Fibroblast of lung (primary cell): ENCODE measurements around the gene LRRC8D. TPM values are rescaled to one million over a fixed set of nuclear protein-coding genes. Genes with fewer than 3 reads are reported as not detected.

Source experiments
- DNase-seq, 2 donors: peaks; one replicate each; pipeline versions ENCODE4 v3.0.0 to v3.0.0-alpha.2; 2010; ENCODE audit warnings: low read depth in 2 of 2
- H2AFZ ChIP-seq: 2 replicates; pipeline ENCODE4 v1.5.1; 2012; ENCODE audit warnings: low read length, control low read depth, inconsistent platforms
- H3K27ac ChIP-seq: 2 replicates; pipeline ENCODE4 v1.5.1; 2011; ENCODE audit warnings: low read length, control low read depth; ENCODE audit not compliant: insufficient read depth
- H3K27me3 ChIP-seq: 2 replicates; pipeline ENCODE4 v1.5.1; 2011; ENCODE audit warnings: mild to moderate bottlenecking, low read length; ENCODE audit not compliant: control insufficient read depth, insufficient read depth
- H3K36me3 ChIP-seq: 2 replicates; pipeline ENCODE4 v1.5.1; 2011; ENCODE audit warnings: low read length; ENCODE audit not compliant: control insufficient read depth, insufficient read depth
- H3K4me1 ChIP-seq: 2 replicates; pipeline ENCODE4 v1.5.1; 2011; ENCODE audit warnings: low read length; ENCODE audit not compliant: control insufficient read depth, insufficient read depth; ENCODE audit errors: extremely low read depth
- H3K4me2 ChIP-seq: 2 replicates; pipeline ENCODE4 v1.5.1; 2011; ENCODE audit warnings: low read length, control low read depth; ENCODE audit not compliant: insufficient read depth; ENCODE audit errors: extremely low read depth
- H3K4me3 ChIP-seq, 4 experiments: fragments of 200-600 bp in 1 of 4; sonication (generic) in 1 of 4; replicated peaks in 1 of 4; 2 replicates each; pipeline ENCODE4 v1.5.1; 2011 to 2016; ENCODE audit warnings: low read length in 4 of 4, low read depth in 3 of 4, mild to moderate bottlenecking in 3 of 4, control low read depth in 2 of 4, inconsistent platforms in 1 of 4, mixed read lengths in 1 of 4; ENCODE audit not compliant: insufficient read depth in 1 of 4; ENCODE audit errors: control extremely low read depth in 1 of 4
- H3K79me2 ChIP-seq: 2 replicates; pipeline ENCODE4 v1.5.1; 2012; ENCODE audit warnings: mild to moderate bottlenecking, low read length, inconsistent platforms; ENCODE audit not compliant: control insufficient read depth, insufficient read depth
- H3K9ac ChIP-seq: 2 replicates; pipeline ENCODE4 v1.5.1; 2011; ENCODE audit warnings: mild to moderate bottlenecking, low read length, control low read depth; ENCODE audit not compliant: insufficient read depth
- H3K9me3 ChIP-seq: 2 replicates; pipeline ENCODE4 v1.5.1; 2012; ENCODE audit warnings: low read depth, low read length; ENCODE audit not compliant: control insufficient read depth, insufficient read depth
- H4K20me1 ChIP-seq: 2 replicates; pipeline ENCODE4 v1.5.1; 2011; ENCODE audit warnings: low read length; ENCODE audit not compliant: control insufficient read depth, insufficient read depth; ENCODE audit errors: extremely low read depth
- CTCF ChIP-seq, 2 donors: IDR thresholded peaks in 1 of 2; conservative IDR thresholded peaks in 1 of 2; 1 replicate in 1 of 2; 2 replicates in 1 of 2; pipeline ENCODE4 v1.5.1; 2011 to 2012; ENCODE audit warnings: low read length in 2 of 2, control low read depth in 1 of 2, inconsistent platforms in 1 of 2, low read depth in 1 of 2, mild to moderate bottlenecking in 1 of 2
- EZH2 ChIP-seq: IDR thresholded peaks from 2 replicates; pipeline ENCODE4 v1.5.1; 2012; ENCODE audit warnings: low read length, control low read depth, mild to moderate bottlenecking; ENCODE audit errors: missing control alignments
- polyA plus RNA-seq, 2 donors: library from polyadenylated mRNA; depleted of rRNA in 1 of 2; stranded (reverse) in 1 of 2; unstranded in 1 of 2; fragments of >200 nt; gene quantifications; 2 replicates each; pipeline ENCODE4 v1.2.1, GENCODE V29; 2011 to 2012; ENCODE audit warnings: missing spikeins in 1 of 2
- total RNA-seq: library from RNA; depleted of rRNA; stranded (reverse); fragments of >200 nt; gene quantifications from 2 replicates; pipeline ENCODE4 v1.2.1, GENCODE V29; 2014

Gene LRRC8D
- total and polyA plus RNA-seq, 2 donors (not counting 1 experiment from before 2014, with no cell fraction given) = 41.0 to 58.1 TPM

DNA sequence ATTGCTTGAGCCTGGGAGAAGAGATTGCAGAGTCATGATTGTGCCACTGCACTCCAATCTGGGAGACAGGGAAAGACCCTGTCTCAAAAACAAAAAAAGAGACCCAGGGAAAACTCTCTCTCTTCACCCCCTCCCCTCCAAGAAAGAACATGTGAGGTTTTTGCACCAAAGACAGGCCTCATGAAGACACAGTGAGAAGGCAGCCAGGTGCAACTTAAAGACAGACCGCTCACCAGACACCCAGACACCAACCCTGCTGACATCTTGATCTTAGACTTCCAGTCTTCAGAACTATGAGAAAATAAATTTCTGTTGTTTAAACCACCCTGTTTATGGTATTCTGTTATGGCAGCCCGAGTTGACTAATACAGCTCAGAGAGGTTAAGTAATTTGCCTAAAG is 13.3 kb upstream of the LRRC8D start:
- Histone ChIP-seq H4K20me1 (no peaks in the 10 kb centered on the region), H3K27ac (no peak overlapping the region), H2AFZ (no peak overlapping the region), H3K9ac (no peak overlapping the region), H3K27me3 (no peaks in the 10 kb centered on the region), H3K4me2 (no peak overlapping the region), H3K36me3 (no peaks in the 10 kb centered on the region), H3K9me3 (no peaks in the 10 kb centered on the region), H3K4me3 (no peak overlapping the region), H3K4me1 (no peaks in the 10 kb centered on the region), H3K79me2 (no peaks in the 10 kb centered on the region)
- DNase-seq = no peak
- TF ChIP-seq EZH2 (no peak), CTCF (conservative IDR thresholded peaks at IDR 0.05 in 1 of 2, IDR thresholded peaks at IDR 0.05 in 1 of 2; ENCODE audit: low read depth in 1 of 2, low read length in 2 of 2) (no peak)

DNA sequence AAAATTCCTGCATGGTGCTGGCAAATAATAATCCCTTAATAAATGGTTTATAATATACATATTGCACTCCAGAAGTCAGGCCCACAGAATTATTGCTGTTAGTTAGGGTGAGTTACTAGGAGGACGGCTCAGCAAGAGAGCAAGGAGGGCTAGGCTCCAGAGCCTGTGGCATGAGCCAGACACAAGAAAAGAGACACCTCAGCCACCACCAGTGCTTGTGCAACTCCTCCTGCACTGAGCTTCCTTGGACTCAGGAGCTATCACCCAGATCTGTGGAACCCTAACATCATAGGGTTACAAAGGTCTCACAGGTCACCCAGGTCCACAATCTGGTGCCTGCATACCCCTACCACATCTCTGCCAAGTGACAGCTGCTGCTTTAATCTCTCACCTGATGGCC is 12.8 kb upstream of the LRRC8D start:
- Histone ChIP-seq H4K20me1 (no peaks in the 10 kb centered on the region), H3K36me3 (no peaks in the 10 kb centered on the region), H3K4me2 (no peak overlapping the region), H3K27me3 (no peaks in the 10 kb centered on the region), H3K9me3 (no peaks in the 10 kb centered on the region), H3K4me1 (no peaks in the 10 kb centered on the region), H3K9ac (no peak overlapping the region), H3K4me3 (no peak overlapping the region), H3K79me2 (no peaks in the 10 kb centered on the region), H2AFZ (no peak overlapping the region), H3K27ac (no peak overlapping the region)
- no peak for DNase-seq
- TF ChIP-seq CTCF (conservative IDR thresholded peaks at IDR 0.05 in 1 of 2, IDR thresholded peaks at IDR 0.05 in 1 of 2; ENCODE audit: low read depth in 1 of 2, low read length in 2 of 2) (no peak), EZH2 (no peak)

- Histone ChIP-seq H3K9ac (no peak overlapping the region), H3K4me1 (no peaks in the 10 kb centered on the region), H3K4me2 (no peak overlapping the region), H2AFZ (no peak overlapping the region), H3K9me3 (no peaks in the 10 kb centered on the region), H3K27ac (no peak overlapping the region), H4K20me1 (no peaks in the 10 kb centered on the region), H3K36me3 (no peaks in the 10 kb centered on the region), H3K4me3 (no peak overlapping the region), H3K27me3 (no peaks in the 10 kb centered on the region), H3K79me2 (no peaks in the 10 kb centered on the region)
- peak; percentile 21 to 73 for DNase-seq
- no peak for TF ChIP-seq EZH2
- no peak for TF ChIP-seq CTCF (conservative IDR thresholded peaks at IDR 0.05 in 1 of 2, IDR thresholded peaks at IDR 0.05 in 1 of 2; ENCODE audit: low read depth in 1 of 2, low read length in 2 of 2)
Measured at GRCh38 chr1:89808441-89809117, 12.3 kb upstream of the LRRC8D start.
